Nephron progenitor cell (in vitro differentiated cells): Measurements from ENCODE around the gene TNFRSF6B.
A peak's percentile ranks its signal among the peaks of the same experiment; 100 is the strongest.

Experiments
- DNase-seq: peaks from one replicate; pipeline ENCODE4 v3.0.0; 2021
- H3K27ac Mint-ChIP-seq: 2 replicates; pipeline ENCODE4 v1.8.0; 2021; ENCODE audit warnings: mild to moderate bottlenecking, moderate library complexity, mixed read lengths
- H3K27me3 Mint-ChIP-seq: 2 replicates; pipeline ENCODE4 v1.8.0; 2021; ENCODE audit warnings: mild to moderate bottlenecking, low read depth, mixed read lengths; ENCODE audit not compliant: poor library complexity
- H3K36me3 Mint-ChIP-seq: 2 replicates; pipeline ENCODE4 v1.8.0; 2021; ENCODE audit warnings: low read depth, mixed read lengths
- H3K4me1 Mint-ChIP-seq: 2 replicates; pipeline ENCODE4 v1.8.0; 2021; ENCODE audit warnings: mixed read lengths
- H3K4me3 Mint-ChIP-seq: 2 replicates; pipeline ENCODE4 v1.8.0; 2021; ENCODE audit warnings: mild to moderate bottlenecking, moderate library complexity, mixed read lengths
- H3K9me3 Mint-ChIP-seq: 2 replicates; pipeline ENCODE4 v1.8.0; 2021; ENCODE audit warnings: mild to moderate bottlenecking, moderate library complexity, mixed read lengths
- TF ChIP-seq, protein P1 (sequence below): fragments of 200-600 bp; sonication (generic); IDR thresholded peaks from 2 replicates; pipeline ENCODE4 v1.5.0; 2021; ENCODE audit warnings: antibody characterized with exemption

The TNFRSF6B gene

DNA sequence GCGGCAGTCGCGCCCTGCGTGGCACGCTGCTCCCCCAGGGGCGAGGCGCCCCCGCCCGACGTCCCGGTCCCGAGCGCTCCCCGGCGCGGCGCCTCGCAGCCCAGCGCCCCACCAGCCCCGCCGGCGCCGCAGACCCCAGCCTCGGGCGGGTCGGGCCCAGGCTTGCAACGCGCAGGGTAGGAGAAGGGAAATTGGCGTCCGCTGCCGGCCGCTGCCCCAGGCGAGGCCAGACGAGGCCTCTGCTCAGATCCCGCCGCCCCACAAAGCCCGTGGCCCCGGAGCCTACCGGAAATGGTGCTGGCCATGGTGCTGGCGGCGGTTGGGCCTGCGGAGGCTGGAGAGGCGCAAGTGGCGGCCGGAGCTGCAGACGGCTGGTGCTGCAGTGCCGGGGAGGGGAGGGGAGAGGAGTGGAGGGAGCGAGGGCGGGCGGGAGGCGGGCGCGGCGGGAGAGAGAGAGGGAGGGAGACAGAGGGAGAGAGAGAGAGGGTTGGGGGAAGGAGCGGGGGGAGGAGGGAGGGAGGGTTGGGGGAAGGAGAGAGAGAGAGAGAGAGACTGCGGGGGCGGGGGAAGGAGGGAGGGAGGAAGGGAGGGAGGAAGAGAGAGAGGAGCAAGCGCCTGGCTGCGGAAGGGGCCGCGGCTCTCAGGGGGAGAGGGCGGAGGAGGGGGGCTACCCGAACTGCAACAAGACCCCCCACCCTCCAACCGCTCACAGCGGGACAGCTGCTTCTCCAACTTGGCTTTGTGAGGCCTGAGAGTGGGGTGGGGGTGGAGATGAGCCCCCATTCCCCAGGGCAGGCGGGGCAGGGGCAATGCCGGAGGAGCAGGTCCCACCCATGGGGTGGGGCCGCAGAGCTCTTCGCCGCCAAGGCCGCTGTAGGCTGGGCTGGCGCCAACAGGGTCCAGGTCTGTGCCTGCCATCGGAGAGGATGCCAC lies 43.1 kb upstream of the TNFRSF6B start, which contains the start of gene STMN3:
Gene STMN3, minus strand, starts transcription at position 384 of the 933 bp plus-strand sequence. Its CDS starts 79 bp downstream, at position 305.
- H3K36me3 Mint-ChIP-seq: no peaks in the 10 kb centered on the region
- peak; percentile 97 for DNase-seq
- TF ChIP-seq, protein P1, sequence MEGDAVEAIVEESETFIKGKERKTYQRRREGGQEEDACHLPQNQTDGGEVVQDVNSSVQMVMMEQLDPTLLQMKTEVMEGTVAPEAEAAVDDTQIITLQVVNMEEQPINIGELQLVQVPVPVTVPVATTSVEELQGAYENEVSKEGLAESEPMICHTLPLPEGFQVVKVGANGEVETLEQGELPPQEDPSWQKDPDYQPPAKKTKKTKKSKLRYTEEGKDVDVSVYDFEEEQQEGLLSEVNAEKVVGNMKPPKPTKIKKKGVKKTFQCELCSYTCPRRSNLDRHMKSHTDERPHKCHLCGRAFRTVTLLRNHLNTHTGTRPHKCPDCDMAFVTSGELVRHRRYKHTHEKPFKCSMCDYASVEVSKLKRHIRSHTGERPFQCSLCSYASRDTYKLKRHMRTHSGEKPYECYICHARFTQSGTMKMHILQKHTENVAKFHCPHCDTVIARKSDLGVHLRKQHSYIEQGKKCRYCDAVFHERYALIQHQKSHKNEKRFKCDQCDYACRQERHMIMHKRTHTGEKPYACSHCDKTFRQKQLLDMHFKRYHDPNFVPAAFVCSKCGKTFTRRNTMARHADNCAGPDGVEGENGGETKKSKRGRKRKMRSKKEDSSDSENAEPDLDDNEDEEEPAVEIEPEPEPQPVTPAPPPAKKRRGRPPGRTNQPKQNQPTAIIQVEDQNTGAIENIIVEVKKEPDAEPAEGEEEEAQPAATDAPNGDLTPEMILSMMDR: no peak
- no peak within 1 kb of the TSS for H3K27ac Mint-ChIP-seq
- no peaks in the 10 kb centered on the region for H3K9me3 Mint-ChIP-seq
- peaks cover 27% of the 10 kb centered on the region for H3K4me1 Mint-ChIP-seq
- peaks cover 29% of the 10 kb centered on the region for H3K27me3 Mint-ChIP-seq
- H3K4me3 Mint-ChIP-seq: peak within 1 kb of the TSS; percentile 83

DNA sequence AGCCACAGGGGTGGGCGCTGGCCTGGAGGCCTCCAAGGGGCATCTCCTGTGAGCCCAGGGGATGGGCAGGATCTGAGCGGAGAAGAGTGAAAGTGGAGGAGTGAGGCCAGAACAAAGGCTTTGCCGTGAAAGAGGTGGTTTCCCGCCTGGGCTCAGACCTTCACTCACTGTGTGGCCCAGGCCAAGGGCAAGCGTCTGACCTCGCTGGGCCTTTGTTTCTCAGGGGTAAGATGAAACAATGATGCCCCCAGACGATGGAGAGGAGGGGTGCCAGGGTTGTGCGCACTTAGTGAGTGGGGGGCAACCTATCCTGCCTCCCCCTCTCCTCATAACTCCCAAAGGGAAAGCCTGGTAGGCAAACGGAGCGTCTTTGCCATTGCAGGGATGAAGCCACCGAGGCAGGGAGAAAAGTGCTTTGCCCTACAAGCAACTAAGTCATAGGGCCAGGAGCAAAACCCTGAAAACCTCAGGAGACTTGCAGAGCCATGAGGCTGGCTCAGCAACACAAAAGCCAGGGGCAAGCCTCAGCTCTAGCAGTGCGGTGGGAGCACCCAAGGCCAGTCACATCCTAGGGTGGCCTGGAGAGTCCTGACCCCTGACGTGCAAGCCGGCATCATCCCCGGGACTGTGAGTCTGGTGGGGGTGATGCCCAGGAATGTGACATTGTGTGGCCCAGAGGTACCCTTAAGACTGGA lies 42.3 kb upstream of the TNFRSF6B start:
- H3K36me3 Mint-ChIP-seq: no peaks in the 10 kb centered on the region
- TF ChIP-seq, protein P1: no peak
- H3K27me3 Mint-ChIP-seq: peaks cover 21% of the 10 kb centered on the region
- peak overlapping the region; percentile 70 for H3K4me3 Mint-ChIP-seq
- H3K4me1 Mint-ChIP-seq: peaks cover 35% of the 10 kb centered on the region
- no peaks in the 10 kb centered on the region for H3K9me3 Mint-ChIP-seq
- no peak overlapping the region for H3K27ac Mint-ChIP-seq
- DNase-seq: no peak

DNA sequence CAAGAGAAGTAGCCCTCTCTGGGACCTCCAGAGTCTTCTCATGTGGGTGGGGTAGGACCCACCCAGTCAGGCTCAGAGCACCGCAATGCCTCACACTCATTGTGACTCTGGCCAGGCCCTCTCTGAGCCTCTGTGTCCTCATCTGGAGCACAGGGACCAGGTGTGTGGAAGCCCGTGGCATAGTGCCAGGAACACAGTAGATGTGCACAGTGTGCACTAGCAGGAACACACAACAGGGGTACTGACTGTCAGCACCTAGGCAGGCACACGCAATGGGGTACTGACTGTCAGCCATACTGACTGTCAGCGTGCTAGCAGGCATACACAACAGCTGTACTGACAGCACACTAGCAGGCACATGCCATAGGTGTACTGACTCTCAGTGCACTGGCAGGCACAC lies 41.2 kb upstream of the TNFRSF6B start:
- TF ChIP-seq, protein P1: no peak
- H3K4me3 Mint-ChIP-seq: no peak overlapping the region
- H3K9me3 Mint-ChIP-seq: no peaks in the 10 kb centered on the region
- no peak for DNase-seq
- peaks cover 44% of the 10 kb centered on the region for H3K4me1 Mint-ChIP-seq
- H3K27ac Mint-ChIP-seq: no peak overlapping the region
- H3K36me3 Mint-ChIP-seq: peaks cover 7% of the 10 kb centered on the region
- H3K27me3 Mint-ChIP-seq: peaks cover 19% of the 10 kb centered on the region

DNA sequence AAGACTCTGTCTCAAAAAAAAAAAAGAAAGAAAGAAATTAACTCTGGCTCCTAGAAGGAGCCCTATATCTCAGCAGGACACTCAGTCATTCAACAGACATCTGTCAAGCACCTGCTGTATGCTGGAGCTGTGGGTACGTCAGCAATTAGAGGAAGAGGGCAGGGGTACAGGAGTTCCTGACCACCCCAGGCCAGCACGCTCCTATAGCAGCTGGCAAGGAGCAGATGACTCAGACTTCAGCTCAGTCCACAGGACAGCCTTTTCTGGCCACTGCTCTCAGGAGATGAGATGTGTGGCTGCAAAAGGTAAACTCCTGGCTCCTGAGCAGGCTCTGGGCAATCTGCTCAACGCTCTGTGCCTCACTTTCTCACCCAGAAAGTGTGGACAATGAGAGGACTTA lies 40.0 kb upstream of the TNFRSF6B start:
- Mint-ChIP-seq H3K27ac (no peak overlapping the region), H3K4me1 (peaks cover 43% of the 10 kb centered on the region), H3K36me3 (peaks cover 7% of the 10 kb centered on the region), H3K27me3 (peaks cover 10% of the 10 kb centered on the region), H3K9me3 (no peaks in the 10 kb centered on the region), H3K4me3 (peak overlapping the region; percentile 65)
- no peak for DNase-seq
- TF ChIP-seq, protein P1: no peak

DNA sequence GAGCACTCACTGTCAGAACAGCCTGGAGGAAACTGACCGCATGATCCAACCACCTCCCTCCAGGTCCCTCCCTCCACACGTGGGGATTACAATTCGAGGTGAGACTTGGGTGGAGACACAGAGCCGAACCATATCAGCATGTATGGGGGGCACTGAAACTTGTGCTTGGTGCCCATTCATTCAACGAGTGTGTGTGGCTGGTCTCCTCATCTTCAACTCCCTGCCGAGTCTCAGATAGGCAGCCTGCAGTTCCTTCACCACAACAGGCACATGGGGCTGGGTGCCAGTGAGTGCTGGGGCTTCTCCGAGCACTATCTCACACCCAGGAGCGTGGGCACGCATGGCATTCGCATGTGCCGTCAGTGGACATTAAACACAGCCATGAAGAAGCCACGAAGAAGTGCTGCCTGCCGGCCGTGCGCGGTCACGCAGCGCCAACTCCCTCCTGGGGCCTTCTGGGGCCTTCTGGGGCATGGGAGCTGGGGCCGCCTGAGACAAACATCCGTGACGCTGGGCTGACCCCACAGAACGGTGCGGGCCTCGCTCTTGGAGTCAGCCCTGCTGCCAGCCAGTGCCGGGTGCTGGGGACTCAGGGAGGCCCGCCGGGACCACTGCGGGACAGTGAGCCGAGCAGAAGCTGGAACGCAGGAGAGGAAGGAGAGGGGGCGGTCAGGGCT lies 39.1 kb upstream of the TNFRSF6B start:
- Mint-ChIP-seq H3K4me1 (peaks cover 39% of the 10 kb centered on the region), H3K27me3 (peaks cover 3% of the 10 kb centered on the region), H3K36me3 (peaks cover 9% of the 10 kb centered on the region), H3K9me3 (no peaks in the 10 kb centered on the region), H3K4me3 (peak overlapping the region; percentile 97), H3K27ac (peak overlapping the region; percentile 79)
- DNase-seq: no peak
- TF ChIP-seq, protein P1: no peak
